ENCODE data around the gene ZNF136. TPM values are rescaled to one million over a fixed set of nuclear protein-coding genes. Genes with fewer than 3 reads are reported as not detected.

Gene ZNF136
- total RNA-seq, 1 donor from 2014 or later = 4.5 TPM

- TF ChIP-seq, protein P1, sequence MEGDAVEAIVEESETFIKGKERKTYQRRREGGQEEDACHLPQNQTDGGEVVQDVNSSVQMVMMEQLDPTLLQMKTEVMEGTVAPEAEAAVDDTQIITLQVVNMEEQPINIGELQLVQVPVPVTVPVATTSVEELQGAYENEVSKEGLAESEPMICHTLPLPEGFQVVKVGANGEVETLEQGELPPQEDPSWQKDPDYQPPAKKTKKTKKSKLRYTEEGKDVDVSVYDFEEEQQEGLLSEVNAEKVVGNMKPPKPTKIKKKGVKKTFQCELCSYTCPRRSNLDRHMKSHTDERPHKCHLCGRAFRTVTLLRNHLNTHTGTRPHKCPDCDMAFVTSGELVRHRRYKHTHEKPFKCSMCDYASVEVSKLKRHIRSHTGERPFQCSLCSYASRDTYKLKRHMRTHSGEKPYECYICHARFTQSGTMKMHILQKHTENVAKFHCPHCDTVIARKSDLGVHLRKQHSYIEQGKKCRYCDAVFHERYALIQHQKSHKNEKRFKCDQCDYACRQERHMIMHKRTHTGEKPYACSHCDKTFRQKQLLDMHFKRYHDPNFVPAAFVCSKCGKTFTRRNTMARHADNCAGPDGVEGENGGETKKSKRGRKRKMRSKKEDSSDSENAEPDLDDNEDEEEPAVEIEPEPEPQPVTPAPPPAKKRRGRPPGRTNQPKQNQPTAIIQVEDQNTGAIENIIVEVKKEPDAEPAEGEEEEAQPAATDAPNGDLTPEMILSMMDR (IDR thresholded peaks at IDR 0.05; ENCODE audit: insufficient read depth, low read length, severe bottlenecking) = no peak
- H3K36me3 ChIP-seq (ENCODE audit: control insufficient read depth, insufficient read depth, low read length) = no peaks in the 10 kb centered on the region
- DNase-seq (ENCODE audit: low read depth) (no peak), FAIRE-seq (no peak)
- no peaks in the 10 kb centered on the region for H3K27me3 ChIP-seq (ENCODE audit: control insufficient read depth, insufficient read depth, low read length)
- no peak overlapping the region for H3K4me3 ChIP-seq (ENCODE audit: low read depth, low read length)
Observed at GRCh38 chr19:12217332-12217731, 54.4 kb downstream of the ZNF136 start.

DNA sequence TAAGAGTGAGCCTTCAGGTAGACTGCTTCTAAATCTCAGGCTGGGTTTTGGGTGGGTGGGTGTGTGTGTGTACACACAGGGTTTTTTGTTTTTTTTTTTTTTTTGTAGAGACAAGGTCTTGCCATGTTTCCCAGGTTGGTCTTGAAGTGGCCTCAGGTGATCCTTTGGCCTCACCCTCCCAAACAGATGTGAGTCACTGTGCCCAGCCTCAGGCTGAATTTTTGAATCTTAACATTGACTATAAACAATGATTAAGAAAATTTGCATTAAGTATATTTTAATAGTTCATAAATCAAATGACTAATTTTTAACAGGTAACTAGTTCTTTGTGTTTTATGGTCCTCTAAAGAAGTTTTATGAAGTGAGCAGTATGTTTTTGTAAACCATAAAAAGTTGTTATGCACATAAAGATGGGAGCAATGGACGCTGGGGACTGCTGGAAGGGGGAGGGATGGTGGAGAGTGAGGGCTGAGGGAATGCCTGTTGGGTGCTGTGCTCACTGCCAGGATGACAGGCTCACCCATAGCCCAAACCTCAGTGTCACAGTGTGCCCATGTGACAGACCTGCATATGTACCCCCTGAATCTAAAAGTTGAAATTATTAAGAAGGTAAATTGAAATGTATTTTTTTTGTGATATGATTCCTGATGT, 60.2 kb downstream of the ZNF136 start:
- H3K36me3 ChIP-seq (ENCODE audit: control insufficient read depth, insufficient read depth, low read length) = no peaks in the 10 kb centered on the region
- DNase-seq (ENCODE audit: low read depth) = no peak
- no peak overlapping the region for H3K4me3 ChIP-seq (ENCODE audit: low read depth, low read length)
- TF ChIP-seq, protein P1 (IDR thresholded peaks at IDR 0.05; ENCODE audit: insufficient read depth, low read length, severe bottlenecking) = no peak
- no peaks in the 10 kb centered on the region for H3K27me3 ChIP-seq (ENCODE audit: control insufficient read depth, insufficient read depth, low read length)
- no peak for FAIRE-seq

GRCh38 chr19:12224676-12225075, 61.8 kb downstream of the ZNF136 start:
- Histone ChIP-seq H3K4me3 (ENCODE audit: low read depth, low read length) (no peak overlapping the region), H3K36me3 (ENCODE audit: control insufficient read depth, insufficient read depth, low read length) (no peaks in the 10 kb centered on the region), H3K27me3 (ENCODE audit: control insufficient read depth, insufficient read depth, low read length) (no peaks in the 10 kb centered on the region)
- DNase-seq (ENCODE audit: low read depth) = no peak
- FAIRE-seq = no peak
- TF ChIP-seq, protein P1 (IDR thresholded peaks at IDR 0.05; ENCODE audit: insufficient read depth, low read length, severe bottlenecking) = no peak

DNA sequence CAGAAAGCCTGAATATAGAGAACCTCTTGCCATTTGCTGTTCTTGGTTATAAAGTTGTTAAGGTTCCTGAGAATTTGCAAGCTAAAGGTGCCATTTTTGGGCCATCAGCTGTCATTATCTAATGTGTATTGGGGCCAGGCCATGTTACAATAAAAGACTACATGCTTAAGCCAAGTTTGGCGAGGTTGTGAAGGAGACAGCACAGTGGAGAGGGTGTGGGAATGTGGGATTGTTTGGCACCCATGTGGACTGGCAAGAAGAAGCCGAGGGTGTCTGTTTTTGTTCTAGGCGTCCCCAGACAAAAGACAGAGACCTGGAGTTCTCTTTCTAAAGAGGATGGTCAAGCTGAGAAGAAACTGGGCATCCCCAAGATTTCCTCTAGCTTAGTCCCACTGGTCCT, 67.1 kb downstream of the ZNF136 start:
- H3K36me3 ChIP-seq (ENCODE audit: control insufficient read depth, insufficient read depth, low read length) = no peaks in the 10 kb centered on the region
- no peak for FAIRE-seq
- no peaks in the 10 kb centered on the region for H3K27me3 ChIP-seq (ENCODE audit: control insufficient read depth, insufficient read depth, low read length)
- TF ChIP-seq, protein P1 (IDR thresholded peaks at IDR 0.05; ENCODE audit: insufficient read depth, low read length, severe bottlenecking) = no peak
- no peak overlapping the region for H3K4me3 ChIP-seq (ENCODE audit: low read depth, low read length)
- DNase-seq (ENCODE audit: low read depth) = no peak

GRCh38 chr19:12230751-12231733, 68.1 kb downstream of the ZNF136 start:
- DNase-seq (ENCODE audit: low read depth) = peak; percentile 20
- Histone ChIP-seq H3K27me3 (ENCODE audit: control insufficient read depth, insufficient read depth, low read length) (no peaks in the 10 kb centered on the region), H3K36me3 (ENCODE audit: control insufficient read depth, insufficient read depth, low read length) (no peaks in the 10 kb centered on the region), H3K4me3 (ENCODE audit: low read depth, low read length) (no peak overlapping the region)
- TF ChIP-seq, protein P1 (IDR thresholded peaks at IDR 0.05; ENCODE audit: insufficient read depth, low read length, severe bottlenecking) = no peak
- peak; percentile 66 for FAIRE-seq
